ENCODE results near the gene NRDC. TPM values are rescaled to one million over a fixed set of nuclear protein-coding genes. Genes with fewer than 3 reads are reported as not detected.

Gene NRDC
- total RNA-seq, 1 experiment from 2014 or later = 113 TPM

DNA sequence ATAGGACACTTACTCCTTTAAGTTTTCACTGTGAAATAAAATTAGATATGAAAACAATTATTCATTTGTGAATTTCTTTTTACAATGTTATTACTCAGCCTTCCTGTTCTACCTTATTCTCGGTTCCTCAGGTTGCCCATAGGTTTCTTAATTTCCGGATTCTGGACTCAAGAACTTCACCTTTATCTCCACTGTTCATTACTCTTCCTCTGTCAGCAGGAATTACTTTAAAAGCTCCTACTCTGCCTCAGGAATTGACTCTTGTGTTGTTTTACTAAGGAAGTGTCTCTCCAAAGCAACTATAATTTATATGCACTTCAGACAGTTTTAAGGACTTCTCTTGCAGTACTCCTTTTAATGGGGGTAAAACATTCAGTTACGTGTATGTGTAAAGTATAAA lies 137.9 kb downstream of the NRDC start:
- in situ Hi-C loops (cut with HindIII; ENCODE audit: low sequenced_read_pairs) = no loop called here
- DNase-seq (ENCODE audit: low spot score) = no peak

Other genes starting within 250 kb of the NRDC start
- gene RAB3B, start 112.0 kb upstream of the NRDC start, total RNA-seq (2014; rRNA removed; shearing (Covaris generic)) = 2.3 and 3.0 TPM in 2 replicates
- gene KTI12, start 155.1 kb upstream of the NRDC start, total RNA-seq (2014; rRNA removed; shearing (Covaris generic)) = 16.3 and 18.3 TPM in 2 replicates
- 44.6 and 62.4 TPM in 2 replicates for gene TXNDC12, start 176.5 kb upstream of the NRDC start, total RNA-seq (2014; rRNA removed; shearing (Covaris generic))
- gene BTF3L4, start 177.6 kb upstream of the NRDC start, total RNA-seq (2014; rRNA removed; shearing (Covaris generic)) = 60.5 and 77.3 TPM in 2 replicates

All from G401 (cell line).